ENCODE measurements around the gene NRSN2. TPM values are rescaled to one million over a fixed set of nuclear protein-coding genes. Genes with fewer than 3 reads are reported as not detected.

The NRSN2 gene
- polyA plus RNA-seq, 1 experiment: 84.1 TPM

- Histone ChIP-seq H3K4me3 (ENCODE audit: low read depth, low read length) (no peak overlapping the region), H3K27me3 (ENCODE audit: control insufficient read depth, insufficient read depth, low read length) (no peaks in the 10 kb centered on the region), H3K36me3 (ENCODE audit: control insufficient read depth, insufficient read depth, low read length) (no peaks in the 10 kb centered on the region)
- TF ChIP-seq CTCF (IDR thresholded peaks at IDR 0.05; ENCODE audit: insufficient read depth, low read depth, low read length): no peak
- POLR2A ChIA-PET: no interaction called here
- CTCF ChIA-PET: no interaction called here
- DNase-seq (ENCODE audit: low read depth): no peak
Observed at GRCh38 chr20:313402-313801, 33.5 kb upstream of the NRSN2 start.

GRCh38 chr20:313948-314347 lies 33.0 kb upstream of the NRSN2 start:
- CTCF ChIA-PET: interaction anchor here (0.7 kb wide), 1 partner anchor 10 kb away, joined by 3 read pairs; no protein-coding TSS in a partner anchor
- POLR2A ChIA-PET: no interaction called here
- no peak for TF ChIP-seq CTCF (IDR thresholded peaks at IDR 0.05; ENCODE audit: insufficient read depth, low read depth, low read length)
- H3K4me3 ChIP-seq (ENCODE audit: low read depth, low read length): no peak overlapping the region
- no peak for DNase-seq (ENCODE audit: low read depth)
- no peaks in the 10 kb centered on the region for H3K27me3 ChIP-seq (ENCODE audit: control insufficient read depth, insufficient read depth, low read length)
- H3K36me3 ChIP-seq (ENCODE audit: control insufficient read depth, insufficient read depth, low read length): no peaks in the 10 kb centered on the region

- H3K36me3 ChIP-seq (ENCODE audit: control insufficient read depth, insufficient read depth, low read length): peaks cover 1% of the 10 kb centered on the region; the same call in 1 of the 2 replicates
- no peak overlapping the region for H3K4me3 ChIP-seq (ENCODE audit: low read depth, low read length)
- CTCF ChIA-PET: no interaction called here
- no peak for TF ChIP-seq CTCF (IDR thresholded peaks at IDR 0.05; ENCODE audit: insufficient read depth, low read depth, low read length)
- no peaks in the 10 kb centered on the region for H3K27me3 ChIP-seq (ENCODE audit: control insufficient read depth, insufficient read depth, low read length)
- DNase-seq (ENCODE audit: low read depth): peak; percentile 66
- POLR2A ChIA-PET: no interaction called here
Observed at GRCh38 chr20:316316-317068, 30.4 kb upstream of the NRSN2 start.

- peak overlapping the region; percentile 85 for H3K4me3 ChIP-seq (ENCODE audit: low read depth, low read length)
- ChIA-PET POLR2A (interaction anchor here (0.7 kb wide), 1 partner anchor 14 kb away, joined by 4 read pairs; no protein-coding TSS in a partner anchor), CTCF (interaction anchor here (0.8 to 1.8 kb wide), 5 partner anchors 10 to 58 kb away, joined by 3 to 4 read pairs (median 3); no protein-coding TSS in a partner anchor)
- no peak for DNase-seq (ENCODE audit: low read depth)
- TF ChIP-seq CTCF (IDR thresholded peaks at IDR 0.05; ENCODE audit: insufficient read depth, low read depth, low read length): peak; percentile 49
- no peaks in the 10 kb centered on the region for H3K27me3 ChIP-seq (ENCODE audit: control insufficient read depth, insufficient read depth, low read length)
- peaks cover 2% of the 10 kb centered on the region for H3K36me3 ChIP-seq (ENCODE audit: control insufficient read depth, insufficient read depth, low read length)
Observed at GRCh38 chr20:324177-325044, 22.5 kb upstream of the NRSN2 start.
